GM23248 (cell line): ENCODE measurements around the gene SYNE1.

Experiments used
- EZH2 ChIP-seq: fragments of 200-600 bp; sonication (generic); IDR thresholded peaks from 2 replicates; pipeline ENCODE4 v1.6.1; 2018; ENCODE audit warnings: antibody characterized with exemption, mild to moderate bottlenecking; ENCODE audit not compliant: insufficient read depth, poor library complexity, severe bottlenecking
- EZH2phosphoT487 ChIP-seq: fragments of 200-600 bp; sonication (generic); IDR thresholded peaks from 2 replicates; pipeline ENCODE4 v1.6.1; 2018; ENCODE audit warnings: antibody characterized with exemption, moderate library complexity, mild to moderate bottlenecking, low read depth; ENCODE audit not compliant: insufficient read depth

GRCh38 chr6:152292555-152292954, 344.6 kb downstream of the SYNE1 start:
- TF ChIP-seq EZH2phosphoT487 = no peak
- no peak for TF ChIP-seq EZH2
